AG08395 (cell line): ENCODE measurements around the gene HTT-AS.
"Not testable (repeated sequence)": the region's sequence is repeated elsewhere in the genome, so short reads cannot be mapped to it uniquely, and the experiment has no call there.

Source experiments
- DNase-seq: peaks from one replicate; pipeline ENCODE4 v3.0.0; 2012; ENCODE audit warnings: mixed read lengths, low spot score

Gene HTT-AS

GRCh38 chr4:3051141-3051897 lies 23.0 kb downstream of the HTT-AS start:
- not testable (repeated sequence) for DNase-seq

GRCh38 chr4:3047464-3048286 lies 26.7 kb downstream of the HTT-AS start:
- peak; percentile 36 for DNase-seq

GRCh38 chr4:3046623-3047022 lies 27.7 kb downstream of the HTT-AS start:
- DNase-seq, result no peak

GRCh38 chr4:3046162-3046561 lies 28.2 kb downstream of the HTT-AS start:
- no peak for DNase-seq

- DNase-seq, result peak; percentile 27
These were observed 29.2 kb downstream of the HTT-AS start for GRCh38 chr4:3044870-3045819.

GRCh38 chr4:3043282-3044020 lies 30.9 kb downstream of the HTT-AS start:
- DNase-seq, result no peak

GRCh38 chr4:3042226-3042625 lies 32.1 kb downstream of the HTT-AS start:
- no peak for DNase-seq

- DNase-seq, result peak; percentile 74
These were observed 32.9 kb downstream of the HTT-AS start for GRCh38 chr4:3041192-3042142.

- DNase-seq, result no peak
These were observed 33.7 kb downstream of the HTT-AS start for GRCh38 chr4:3040452-3041191.

GRCh38 chr4:3039706-3040366 lies 34.5 kb downstream of the HTT-AS start:
- no peak for DNase-seq

- no peak for DNase-seq
These were observed 36.3 kb downstream of the HTT-AS start for GRCh38 chr4:3037957-3038461.

- DNase-seq, result no peak
These were observed 38.0 kb downstream of the HTT-AS start for GRCh38 chr4:3036131-3036952.

GRCh38 chr4:3035674-3036073 lies 38.7 kb downstream of the HTT-AS start:
- no peak for DNase-seq

- no peak for DNase-seq
These were observed 39.1 kb downstream of the HTT-AS start for GRCh38 chr4:3035249-3035648.

GRCh38 chr4:3034231-3034630 lies 40.1 kb downstream of the HTT-AS start:
- DNase-seq, result no peak

GRCh38 chr4:3031357-3032082 lies 42.8 kb downstream of the HTT-AS start:
- no peak for DNase-seq
